Activated gamma-delta T cell treated with Interleukin-2 at 50 U/mL for 16 hours (primary cell): ENCODE data around the gene JADE2.
"Not testable (repeated sequence)": the region's sequence is repeated elsewhere in the genome, so short reads cannot be mapped to it uniquely, and the experiment has no call there.

Experiments
- DNase-seq: peaks from one replicate; pipeline ENCODE4 v3.0.0-alpha.2; 2020

Gene JADE2

GRCh38 chr5:134554319-134555222, 29.1 kb downstream of the JADE2 start:
- DNase-seq = peak; percentile 20

DNA sequence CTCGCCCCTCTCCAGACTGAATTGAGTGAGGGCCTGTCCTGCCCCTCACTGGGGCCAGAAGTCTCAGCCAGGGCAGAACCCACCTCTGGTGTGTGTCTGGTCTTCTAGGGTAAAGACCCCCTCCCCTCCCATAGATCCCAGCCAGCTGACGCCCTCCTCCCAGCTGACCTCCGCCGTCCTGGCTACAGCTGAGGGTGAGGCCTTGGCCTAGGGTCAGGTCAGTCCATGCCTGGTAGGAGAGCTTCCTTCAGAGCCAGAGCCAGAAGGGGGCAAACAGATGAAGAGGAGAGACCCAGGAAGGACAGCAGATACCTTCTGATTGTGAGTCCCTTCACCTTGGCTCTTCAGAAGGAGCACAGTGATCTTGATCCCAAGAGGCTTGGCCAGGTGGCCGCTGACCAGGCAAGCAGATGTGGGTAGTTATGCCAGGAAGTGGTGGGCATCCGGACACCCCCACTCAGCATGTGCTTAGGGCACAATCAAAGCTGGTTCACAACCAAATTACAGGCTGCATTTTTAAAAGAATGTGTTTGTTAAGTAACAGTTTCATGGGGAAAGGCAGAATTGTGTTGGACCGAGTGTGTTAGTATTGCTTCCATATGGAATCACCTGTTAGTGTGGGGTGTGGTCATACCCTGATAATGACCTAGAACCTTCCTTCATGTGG, 29.9 kb downstream of the JADE2 start:
- DNase-seq = no peak

DNA sequence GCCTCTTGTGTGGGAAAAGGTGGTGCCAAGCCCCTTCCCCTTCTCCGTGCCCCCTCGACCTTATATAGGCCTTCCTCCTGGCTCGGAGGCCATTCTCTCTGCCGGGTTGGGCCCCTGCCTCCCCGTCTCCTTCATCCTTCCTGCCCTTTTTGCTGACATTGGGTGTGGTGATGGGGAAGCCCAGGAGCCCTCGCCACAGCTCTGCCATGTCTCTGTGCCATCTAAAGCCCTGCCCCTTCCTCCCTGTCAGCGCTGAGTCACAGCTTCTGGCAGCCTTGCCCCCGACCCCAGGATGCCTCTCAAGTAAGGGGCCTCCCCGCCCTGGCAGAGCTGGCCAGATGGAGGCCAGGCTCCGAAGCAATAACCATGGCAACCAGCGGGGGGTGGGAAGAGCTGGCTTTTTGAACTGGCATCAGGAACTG, 30.4 kb downstream of the JADE2 start:
- DNase-seq = peak; percentile 73

- DNase-seq = not testable (repeated sequence)
Measured at GRCh38 chr5:134556588-134556987, 31.1 kb downstream of the JADE2 start.

DNA sequence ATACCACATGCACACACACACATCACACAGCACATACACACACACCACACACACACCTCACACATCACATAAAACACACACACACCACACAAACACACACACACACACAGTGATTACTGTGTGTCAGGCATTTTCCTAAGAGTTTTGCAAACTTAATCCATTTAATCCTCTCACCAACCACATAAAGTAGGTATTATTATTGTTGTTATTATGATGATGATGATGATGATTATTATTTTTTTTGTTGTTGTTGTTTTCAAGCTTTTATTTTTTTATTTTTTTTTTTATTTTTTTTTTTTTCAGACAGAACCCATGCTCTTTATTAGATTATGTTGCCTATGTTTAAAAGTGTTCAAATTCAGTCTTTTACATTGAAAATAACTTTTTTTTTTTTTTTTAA, 31.5 kb downstream of the JADE2 start:
- no peak for DNase-seq

DNA sequence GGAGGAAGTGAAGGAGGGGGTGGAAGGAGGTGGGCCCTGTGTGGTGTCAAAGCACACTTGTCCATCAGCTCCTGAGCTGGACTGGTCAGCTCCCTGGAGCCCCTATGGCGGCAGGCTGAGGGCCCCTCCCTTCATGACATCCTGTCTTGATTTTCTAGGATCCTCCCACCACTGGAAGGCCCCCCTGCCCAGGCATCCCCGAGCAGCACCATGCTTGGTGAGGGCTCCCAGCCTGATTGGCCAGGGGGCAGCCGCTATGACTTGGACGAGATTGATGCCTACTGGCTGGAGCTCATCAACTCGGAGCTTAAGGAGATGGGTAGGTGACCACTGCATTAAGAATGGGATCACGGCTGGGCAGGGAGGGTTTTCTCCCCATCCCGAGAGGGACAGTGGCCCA, 34.2 kb downstream of the JADE2 start:
- DNase-seq = no peak

- no peak for DNase-seq
Measured at GRCh38 chr5:134560698-134561097, 35.2 kb downstream of the JADE2 start.

DNA sequence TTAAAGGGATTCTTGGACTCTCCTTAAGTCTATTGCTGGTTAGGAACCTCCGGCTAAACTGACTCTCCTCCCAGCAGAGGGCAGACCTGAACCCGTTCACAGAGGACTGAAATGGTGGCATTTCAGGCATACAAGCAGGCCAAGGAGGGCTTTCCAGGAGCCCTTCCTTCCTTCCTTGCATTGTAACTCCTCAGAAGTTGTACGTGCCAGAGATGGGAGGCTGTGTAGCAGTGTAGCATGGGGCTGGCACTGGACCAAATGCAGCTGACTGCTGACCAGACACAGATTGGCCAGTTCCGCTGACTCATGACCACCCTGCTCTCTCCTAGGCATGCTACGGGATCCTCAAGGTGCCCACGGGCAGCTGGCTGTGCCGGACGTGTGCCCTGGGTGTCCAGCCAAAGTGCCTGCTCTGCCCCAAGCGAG, 36.4 kb downstream of the JADE2 start:
- no peak for DNase-seq

- no peak for DNase-seq
Measured at GRCh38 chr5:134563221-134563620, 37.8 kb downstream of the JADE2 start.

DNA sequence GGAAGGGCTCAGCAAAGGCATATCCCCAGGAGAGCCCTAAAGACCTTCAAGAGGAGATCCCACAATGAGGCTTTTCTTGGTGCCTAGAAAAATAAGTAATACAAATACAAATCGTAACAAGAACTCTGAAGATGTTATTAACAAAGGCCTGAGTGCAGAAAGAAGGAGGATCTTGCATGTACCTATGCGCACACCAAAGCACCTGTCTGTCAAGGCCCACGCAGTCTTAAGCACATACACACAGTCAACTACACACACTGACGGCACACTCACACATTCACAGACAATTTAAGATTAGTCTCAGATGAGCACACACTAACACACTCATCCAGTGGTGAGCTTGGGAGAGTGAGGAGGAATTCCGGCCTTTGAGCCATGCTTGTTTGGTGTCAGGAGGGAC, 38.5 kb downstream of the JADE2 start:
- no peak for DNase-seq

DNA sequence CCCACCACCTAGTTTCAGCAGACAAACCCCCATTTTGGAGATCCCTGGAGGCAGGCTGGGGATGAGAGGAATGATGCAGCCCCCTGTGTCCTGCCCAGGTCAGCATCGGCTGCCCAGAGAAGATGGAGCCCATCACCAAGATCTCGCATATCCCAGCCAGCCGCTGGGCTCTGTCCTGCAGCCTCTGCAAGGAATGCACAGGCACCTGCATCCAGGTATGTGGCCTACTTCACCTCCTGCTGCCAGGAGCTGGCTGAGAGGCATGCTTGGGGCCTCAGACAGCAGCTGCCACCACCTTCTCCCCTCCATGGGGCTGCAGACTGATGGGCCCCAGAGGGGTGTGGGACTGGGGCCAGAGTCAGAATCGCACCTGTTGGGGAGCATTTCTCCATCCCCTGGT, 38.9 kb downstream of the JADE2 start:
- no peak for DNase-seq

DNA sequence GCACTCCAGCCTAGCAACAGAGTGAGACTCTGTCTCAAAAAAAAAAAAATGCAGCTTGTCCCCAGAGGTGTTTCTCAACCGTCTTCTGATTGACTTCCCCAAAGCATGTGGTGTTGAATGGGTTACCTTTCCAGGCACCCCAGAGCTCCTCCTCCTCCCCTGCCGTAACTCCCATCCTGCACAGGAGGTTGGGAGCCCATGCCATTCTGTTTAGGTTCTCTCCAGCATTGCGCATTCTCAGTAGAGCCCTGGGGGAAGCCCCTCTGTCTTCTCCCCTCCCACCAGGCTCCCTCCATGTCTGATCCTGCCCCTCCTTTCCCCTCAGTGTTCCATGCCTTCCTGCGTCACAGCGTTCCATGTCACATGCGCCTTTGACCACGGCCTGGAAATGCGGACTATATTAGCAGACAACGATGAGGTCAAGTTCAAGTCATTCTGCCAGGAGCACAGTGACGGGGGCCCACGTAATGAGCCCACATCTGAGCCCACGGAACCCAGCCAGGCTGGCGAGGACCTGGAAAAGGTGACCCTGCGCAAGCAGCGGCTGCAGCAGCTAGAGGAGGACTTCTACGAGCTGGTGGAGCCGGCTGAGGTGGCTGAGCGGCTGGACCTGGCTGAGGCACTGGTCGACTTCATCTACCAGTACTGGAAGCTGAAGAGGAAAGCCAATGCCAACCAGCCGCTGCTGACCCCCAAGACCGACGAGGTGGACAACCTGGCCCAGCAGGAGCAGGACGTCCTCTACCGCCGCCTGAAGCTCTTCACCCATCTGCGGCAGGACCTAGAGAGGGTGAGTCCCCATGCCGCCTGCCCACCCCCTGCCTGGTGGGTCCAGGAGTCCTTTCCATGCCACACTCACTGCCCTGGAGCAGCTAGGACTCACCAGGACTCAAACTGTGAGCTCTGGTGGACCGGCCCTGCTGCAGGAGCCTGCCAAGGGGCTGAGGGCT, 40.6 kb downstream of the JADE2 start:
- no peak for DNase-seq

- no peak for DNase-seq
Measured at GRCh38 chr5:134566741-134567221, 41.3 kb downstream of the JADE2 start.

DNA sequence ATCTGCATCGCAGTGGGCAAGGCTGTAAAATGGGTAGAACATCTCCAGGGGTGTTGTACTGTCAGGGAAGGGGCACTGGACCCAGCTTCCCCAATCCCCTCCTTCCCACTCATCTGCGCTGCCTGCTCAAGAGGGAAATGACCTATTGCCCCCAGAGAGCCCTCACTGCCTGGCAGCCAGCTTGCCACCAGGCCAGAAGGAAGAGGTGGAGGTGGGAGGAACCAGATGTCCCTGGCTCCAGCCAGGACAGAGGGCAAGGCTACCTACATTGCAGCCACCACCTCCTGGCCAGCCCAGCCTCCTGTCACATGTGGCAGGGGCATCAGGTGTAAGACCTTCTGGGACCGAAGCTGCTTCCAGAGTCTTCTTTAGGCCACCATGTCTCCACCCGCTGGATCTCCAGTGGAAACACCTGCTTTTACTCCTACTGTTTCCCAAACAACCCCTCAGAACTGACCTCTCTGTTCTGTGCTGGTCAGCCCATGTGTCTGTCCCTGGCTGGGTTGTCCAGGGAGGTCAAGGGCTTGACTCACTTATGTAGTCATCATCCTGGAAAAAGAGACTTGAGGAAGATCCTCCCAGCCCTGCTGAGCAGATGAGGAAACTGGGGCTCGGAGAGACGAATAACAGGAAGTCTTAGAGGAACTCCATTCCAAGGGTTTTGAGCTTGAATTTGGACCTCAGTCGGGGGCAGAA, 42.3 kb downstream of the JADE2 start:
- no peak for DNase-seq

GRCh38 chr5:134568337-134568700, 42.8 kb downstream of the JADE2 start:
- no peak for DNase-seq

GRCh38 chr5:134568761-134569695, 43.6 kb downstream of the JADE2 start:
- DNase-seq = no peak

- DNase-seq = no peak
Measured at GRCh38 chr5:134569758-134570364, 44.4 kb downstream of the JADE2 start.

GRCh38 chr5:134570365-134570758, 44.9 kb downstream of the JADE2 start:
- no peak for DNase-seq

- no peak for DNase-seq
Measured at GRCh38 chr5:134570886-134571285, 45.4 kb downstream of the JADE2 start.

DNA sequence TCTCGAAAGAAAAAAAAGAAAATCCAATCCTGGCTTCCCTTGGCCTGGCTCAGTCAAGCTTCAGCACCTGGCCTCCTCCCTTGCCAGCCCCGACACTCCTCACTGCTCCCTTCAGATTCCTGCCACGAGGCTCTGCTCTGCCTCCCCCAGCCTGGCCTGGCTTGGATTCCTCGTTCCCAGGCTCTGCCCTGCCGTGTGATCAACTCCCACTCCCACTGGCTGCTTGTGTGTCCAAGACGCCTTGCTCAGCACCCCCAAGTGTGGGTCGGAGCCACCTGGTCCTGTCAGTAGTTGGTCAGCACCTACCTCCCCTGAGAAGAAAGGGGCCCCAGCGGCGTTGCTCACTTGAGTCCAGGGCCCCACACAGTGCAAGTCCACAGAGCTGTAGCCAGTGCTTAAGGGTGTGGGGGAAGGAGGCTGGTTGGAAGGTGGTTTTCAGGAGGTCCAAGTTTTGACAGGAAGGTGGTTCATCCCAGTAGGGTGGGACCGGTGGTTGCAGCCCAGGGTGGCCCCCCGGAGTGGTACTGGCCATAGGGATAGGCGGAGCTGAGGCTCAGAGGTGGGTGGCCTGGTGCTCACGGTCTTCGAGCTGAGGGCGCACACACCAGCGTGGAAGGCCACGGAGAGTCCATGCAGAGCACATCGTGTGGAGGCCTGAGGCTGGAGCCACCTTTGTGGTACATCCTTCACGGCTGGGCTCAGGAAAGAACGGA, 46.4 kb downstream of the JADE2 start:
- DNase-seq = no peak
